Measurements from ENCODE around the gene CFAP97.

Gene CFAP97

GRCh38 chr4:185110375-185110823 lies 93.4 kb downstream of the CFAP97 start:
- Histone ChIP-seq H3K4me3 (ENCODE audit: insufficient read depth, low read depth, low read length) (no peak overlapping the region), H3K27ac (ENCODE audit: insufficient read depth, low read depth, low read length, poor library complexity, severe bottlenecking) (no peak overlapping the region)
- 79 to 84% methylated on average over 9 of the region's 11 CpGs for WGBS, 2 experiments

GRCh38 chr4:185109736-185110135 lies 94.1 kb downstream of the CFAP97 start:
- Histone ChIP-seq H3K36me3 (ENCODE audit: control insufficient read depth, insufficient read depth, low read length) (no peaks in the 10 kb centered on the region), H3K4me1 (ENCODE audit: control insufficient read depth, insufficient read depth, low read length) (no peaks in the 10 kb centered on the region), H3K27ac (ENCODE audit: insufficient read depth, low read depth, low read length, poor library complexity, severe bottlenecking) (no peak overlapping the region), H3K9me3 (ENCODE audit: control insufficient read depth, low read length) (no peaks in the 10 kb centered on the region), H3K27me3 (ENCODE audit: control insufficient read depth, insufficient read depth, low read length, poor library complexity, severe bottlenecking) (no peaks in the 10 kb centered on the region), H3K4me3 (ENCODE audit: insufficient read depth, low read depth, low read length) (no peak overlapping the region)

More at GRCh38 chr4:185110375-185110823, 93.4 kb downstream of the CFAP97 start:
- Histone ChIP-seq H3K27me3 (ENCODE audit: control insufficient read depth, insufficient read depth, low read length, poor library complexity, severe bottlenecking) (no peaks in the 10 kb centered on the region), H3K9me3 (ENCODE audit: control insufficient read depth, low read length) (no peaks in the 10 kb centered on the region), H3K4me1 (ENCODE audit: control insufficient read depth, insufficient read depth, low read length) (no peaks in the 10 kb centered on the region), H3K36me3 (ENCODE audit: control insufficient read depth, insufficient read depth, low read length) (no peaks in the 10 kb centered on the region)

Measured in ectodermal cell (in vitro differentiated cells).